ENCODE measurements around the gene CCDC200. TPM values are rescaled to one million over a fixed set of nuclear protein-coding genes. Genes with fewer than 3 reads are reported as not detected.
"Not testable (repeated sequence)": the region's sequence is repeated elsewhere in the genome, so short reads cannot be mapped to it uniquely, and the experiment has no call there.

Gene CCDC200
- total RNA-seq, 1 donor from 2014 or later: not detected

DNA sequence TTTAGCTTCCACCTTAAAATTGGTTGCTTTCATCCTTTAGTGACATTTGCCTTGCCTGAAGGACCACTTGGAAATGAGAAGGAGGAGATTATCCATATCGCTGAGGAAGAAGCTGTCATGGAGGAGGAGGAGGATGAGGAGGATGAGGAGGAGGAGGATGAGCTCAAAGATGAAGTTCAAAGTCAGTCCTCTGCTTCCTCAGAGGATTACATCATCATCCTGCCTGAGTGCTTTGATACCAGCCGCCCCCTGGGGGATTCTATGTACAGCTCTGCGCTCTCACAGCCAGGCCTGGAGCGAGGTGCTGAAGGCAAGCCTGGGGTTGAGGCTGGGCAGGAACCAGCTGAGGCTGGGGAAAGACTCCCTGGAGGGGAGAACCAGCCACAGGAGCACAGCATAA is 28.3 kb downstream of the CCDC200 start:
- H3K9me3 Mint-ChIP-seq: no peaks in the 10 kb centered on the region
- no peaks in the 10 kb centered on the region for H3K27me3 Mint-ChIP-seq (ENCODE audit: low read depth)
- DNase-seq (ENCODE audit: low spot score in 2 of 2, unreplicated experiment in 2 of 2): no peak
- H3K4me1 Mint-ChIP-seq: no peaks in the 10 kb centered on the region
- TF ChIP-seq, protein P1, sequence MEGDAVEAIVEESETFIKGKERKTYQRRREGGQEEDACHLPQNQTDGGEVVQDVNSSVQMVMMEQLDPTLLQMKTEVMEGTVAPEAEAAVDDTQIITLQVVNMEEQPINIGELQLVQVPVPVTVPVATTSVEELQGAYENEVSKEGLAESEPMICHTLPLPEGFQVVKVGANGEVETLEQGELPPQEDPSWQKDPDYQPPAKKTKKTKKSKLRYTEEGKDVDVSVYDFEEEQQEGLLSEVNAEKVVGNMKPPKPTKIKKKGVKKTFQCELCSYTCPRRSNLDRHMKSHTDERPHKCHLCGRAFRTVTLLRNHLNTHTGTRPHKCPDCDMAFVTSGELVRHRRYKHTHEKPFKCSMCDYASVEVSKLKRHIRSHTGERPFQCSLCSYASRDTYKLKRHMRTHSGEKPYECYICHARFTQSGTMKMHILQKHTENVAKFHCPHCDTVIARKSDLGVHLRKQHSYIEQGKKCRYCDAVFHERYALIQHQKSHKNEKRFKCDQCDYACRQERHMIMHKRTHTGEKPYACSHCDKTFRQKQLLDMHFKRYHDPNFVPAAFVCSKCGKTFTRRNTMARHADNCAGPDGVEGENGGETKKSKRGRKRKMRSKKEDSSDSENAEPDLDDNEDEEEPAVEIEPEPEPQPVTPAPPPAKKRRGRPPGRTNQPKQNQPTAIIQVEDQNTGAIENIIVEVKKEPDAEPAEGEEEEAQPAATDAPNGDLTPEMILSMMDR (IDR thresholded peaks at IDR 0.05; ENCODE audit: unreplicated experiment): no peak
- H3K4me3 Mint-ChIP-seq: no peak overlapping the region
- no peak overlapping the region for H3K27ac Mint-ChIP-seq
- peaks cover 47% of the 10 kb centered on the region for H3K36me3 Mint-ChIP-seq

DNA sequence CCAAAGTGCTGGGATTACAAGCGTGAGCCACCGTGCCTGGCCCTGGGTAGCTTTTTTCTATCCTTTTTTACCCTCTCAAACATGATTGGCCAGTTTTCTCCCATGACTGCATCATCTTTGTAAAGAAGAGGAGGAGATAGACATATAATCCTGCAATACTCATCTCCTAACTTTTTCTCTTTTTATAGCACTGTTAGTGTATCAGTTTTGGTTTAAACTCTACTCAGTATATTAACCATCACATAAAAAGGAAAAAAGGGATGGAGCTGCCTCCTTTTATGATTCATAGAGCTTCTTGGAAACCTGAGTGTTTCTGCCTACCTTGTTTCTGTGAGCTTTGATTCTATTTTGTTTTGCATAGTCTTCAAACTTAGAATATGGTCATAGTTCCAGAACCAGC is 28.8 kb downstream of the CCDC200 start:
- Mint-ChIP-seq H3K4me1 (no peaks in the 10 kb centered on the region), H3K27me3 (ENCODE audit: low read depth) (no peaks in the 10 kb centered on the region), H3K27ac (no peak overlapping the region), H3K36me3 (peaks cover 50% of the 10 kb centered on the region), H3K9me3 (no peaks in the 10 kb centered on the region), H3K4me3 (no peak overlapping the region)
- DNase-seq (ENCODE audit: low spot score in 2 of 2, unreplicated experiment in 2 of 2): no peak
- TF ChIP-seq, protein P1 (IDR thresholded peaks at IDR 0.05; ENCODE audit: unreplicated experiment): no peak

DNA sequence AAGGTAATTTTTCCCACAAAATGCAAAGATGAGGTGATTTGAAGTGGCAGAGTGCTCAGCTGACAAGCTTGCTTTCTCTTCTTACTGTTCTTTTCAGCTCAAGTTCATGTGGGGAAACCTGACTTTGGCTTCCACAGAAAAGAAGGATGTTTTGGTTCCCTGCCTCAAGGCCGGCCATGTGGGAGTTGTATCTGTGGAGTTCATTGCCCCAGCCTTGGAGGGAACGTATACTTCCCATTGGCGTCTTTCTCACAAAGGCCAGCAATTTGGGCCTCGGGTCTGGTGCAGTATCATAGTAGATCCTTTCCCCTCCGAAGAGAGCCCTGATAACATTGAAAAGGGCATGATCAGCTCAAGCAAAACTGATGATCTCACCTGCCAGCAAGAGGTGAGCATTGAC is 35.2 kb downstream of the CCDC200 start:
- Mint-ChIP-seq H3K4me3 (no peak overlapping the region), H3K36me3 (peaks cover 59% of the 10 kb centered on the region), H3K4me1 (no peaks in the 10 kb centered on the region), H3K9me3 (no peaks in the 10 kb centered on the region), H3K27me3 (ENCODE audit: low read depth) (no peaks in the 10 kb centered on the region), H3K27ac (no peak overlapping the region)
- TF ChIP-seq, protein P1 (IDR thresholded peaks at IDR 0.05; ENCODE audit: unreplicated experiment): no peak
- no peak for DNase-seq (ENCODE audit: low spot score in 2 of 2, unreplicated experiment in 2 of 2)

DNA sequence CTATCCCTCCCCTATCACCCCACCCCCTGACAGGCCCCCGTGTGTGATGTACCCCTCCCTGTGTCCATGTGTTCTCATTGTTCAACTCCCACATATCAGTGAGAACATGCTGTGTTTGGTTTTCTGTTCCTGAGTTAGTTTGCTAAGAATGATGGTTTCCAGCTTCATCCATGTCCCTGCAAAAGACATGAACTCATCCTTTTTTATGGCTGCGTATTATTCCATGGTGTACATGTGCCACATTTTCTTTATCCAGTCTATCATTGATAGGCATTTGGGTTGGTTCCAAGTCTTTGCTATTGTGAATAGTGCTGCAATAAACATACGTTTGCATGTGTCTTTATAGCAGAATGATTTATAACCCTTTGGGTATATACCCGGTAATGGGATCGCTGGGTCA is 41.8 kb downstream of the CCDC200 start:
- H3K36me3 Mint-ChIP-seq: peaks cover 46% of the 10 kb centered on the region

DNA sequence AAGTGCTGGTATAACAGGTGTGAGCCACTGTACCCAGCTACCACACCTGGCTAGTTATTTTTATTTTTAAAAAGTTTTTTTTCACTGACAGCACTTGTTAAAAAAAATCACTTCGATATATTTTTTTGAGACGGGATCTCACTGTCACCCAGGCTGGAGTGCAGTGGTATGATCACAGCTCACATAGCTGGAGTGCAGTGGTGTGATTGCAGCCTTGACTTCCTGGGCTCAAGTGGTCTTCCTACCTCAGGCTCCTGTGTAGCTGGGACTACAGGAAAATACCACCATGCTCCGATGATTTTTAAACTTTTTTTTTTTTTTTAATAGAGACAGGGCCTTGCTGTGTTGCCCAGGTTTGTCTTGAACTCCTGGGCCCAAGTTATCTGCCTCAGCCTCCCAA is 44.5 kb downstream of the CCDC200 start:
- DNase-seq (ENCODE audit: low spot score in 2 of 2, unreplicated experiment in 2 of 2): no peak
- H3K27me3 Mint-ChIP-seq (ENCODE audit: low read depth): no peaks in the 10 kb centered on the region
- H3K4me1 Mint-ChIP-seq: no peaks in the 10 kb centered on the region
- H3K9me3 Mint-ChIP-seq: no peaks in the 10 kb centered on the region
- peaks cover 32% of the 10 kb centered on the region for H3K36me3 Mint-ChIP-seq
- H3K27ac Mint-ChIP-seq: no peak overlapping the region
- H3K4me3 Mint-ChIP-seq: no peak overlapping the region
- TF ChIP-seq, protein P1 (IDR thresholded peaks at IDR 0.05; ENCODE audit: unreplicated experiment): no peak

More for the DNA sequence above, 41.8 kb downstream of the CCDC200 start:
- H3K27me3 Mint-ChIP-seq (ENCODE audit: low read depth); H3K9me3 Mint-ChIP-seq; H3K4me3 Mint-ChIP-seq; H3K27ac Mint-ChIP-seq; DNase-seq (ENCODE audit: low spot score in 2 of 2, unreplicated experiment in 2 of 2); H3K4me1 Mint-ChIP-seq: not testable (repeated sequence)

DNA sequence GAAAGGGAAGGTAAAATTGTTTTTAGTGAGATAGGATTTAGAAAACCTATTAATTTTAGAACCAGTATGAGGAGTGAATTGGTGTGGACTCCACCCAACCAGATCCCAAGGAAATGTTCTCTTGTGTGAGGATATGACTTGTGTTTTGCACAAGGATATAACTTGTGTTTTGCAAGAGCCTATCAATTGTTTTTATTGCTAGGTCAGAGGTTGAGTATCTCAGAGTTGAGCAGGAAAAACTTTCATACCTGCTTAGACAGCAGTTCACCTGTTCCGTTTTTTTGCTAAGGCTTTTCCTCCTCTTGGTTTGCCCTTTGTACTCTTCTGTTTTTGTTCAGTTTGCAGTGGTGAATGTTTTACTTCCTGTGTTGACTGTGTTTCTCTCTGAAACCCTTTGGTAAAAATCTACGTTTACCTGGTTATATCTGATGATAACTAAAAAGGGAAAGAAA is 52.3 kb downstream of the CCDC200 start:
- Mint-ChIP-seq H3K4me3 (no peak overlapping the region), H3K27me3 (ENCODE audit: low read depth) (no peaks in the 10 kb centered on the region), H3K27ac (peak overlapping the region; percentile 55), H3K9me3 (no peaks in the 10 kb centered on the region), H3K4me1 (peaks cover 31% of the 10 kb centered on the region), H3K36me3 (peaks cover 25% of the 10 kb centered on the region)
- TF ChIP-seq, protein P1 (IDR thresholded peaks at IDR 0.05; ENCODE audit: unreplicated experiment): no peak
- no peak for DNase-seq (ENCODE audit: low spot score in 2 of 2, unreplicated experiment in 2 of 2)

Data from mesothelial cell of epicardium (in vitro differentiated cells).